HEK293 (cell line): ENCODE data around the gene CCDC88C.

Experiments used
- CTCF ChIP-seq: fragments of 450-650 bp; formaldehyde crosslinking; IDR thresholded peaks from 2 replicates; pipeline ENCODE4 v1.5.1; 2016; ENCODE audit warnings: missing biosample characterization, missing genetic modification characterization
- ZNF114 ChIP-seq: fragments of 450-650 bp; formaldehyde crosslinking; IDR thresholded peaks from 2 replicates; pipeline ENCODE4 v1.5.0; 2017; ENCODE audit warnings: missing biosample characterization, missing genetic modification characterization
- ZNF202 ChIP-seq: fragments of 450-650 bp; formaldehyde crosslinking; IDR thresholded peaks from 2 replicates; pipeline ENCODE4 v1.5.1; 2016; ENCODE audit warnings: missing biosample characterization, missing genetic modification characterization, borderline replicate concordance
- ZNF274 ChIP-seq, 2 experiments: fragments of 200-500 bp in 1 of 2; fragments of 450-650 bp in 1 of 2; sonication (Bioruptor generic) in 1 of 2; formaldehyde crosslinking in 1 of 2; IDR thresholded peaks; 2 replicates each; pipeline versions ENCODE4 v1.5.1 to v1.6.1; 2014 to 2016; ENCODE audit warnings: borderline replicate concordance in 1 of 2, inconsistent platforms in 1 of 2, low read length in 1 of 2, missing biosample characterization in 1 of 2, missing genetic modification characterization in 1 of 2
- ZNF449 ChIP-seq: fragments of 450-650 bp; formaldehyde crosslinking; IDR thresholded peaks from 2 replicates; pipeline ENCODE4 v1.5.1; 2017; ENCODE audit warnings: missing biosample characterization, mild to moderate bottlenecking, missing genetic modification characterization, moderate library complexity

- TF ChIP-seq ZNF114 (tag by site-specific recombination) (no peak), CTCF (tag by site-specific recombination) (no peak), ZNF202 (tag by site-specific recombination) (no peak), ZNF274 (IDR thresholded peaks at IDR 0.05; ENCODE audit: low read length) (no peak), ZNF274 (tag by site-specific recombination; IDR thresholded peaks at IDR 0.05; ENCODE audit: borderline replicate concordance) (no peak), ZNF449 (tag by site-specific recombination) (no peak)
These were observed 134.5 kb downstream of the CCDC88C start for GRCh38 chr14:91282954-91283645.
